Stimulated activated CD4-positive, alpha-beta T cell treated with anti-CD3 and anti-CD28 coated beads, Interleukin-1b, Interleukin-23, amount 100 ng/mL, for 4 hours (primary cell): ENCODE results near the gene TOP3A.
A peak's percentile ranks its signal among the peaks of the same experiment; 100 is the strongest.

Experiments used
- DNase-seq, 2 donors: peaks; one replicate each; pipeline ENCODE4 v3.0.0-alpha.2; 2020; ENCODE audit warnings: low read depth in 2 of 2

The TOP3A gene

GRCh38 chr17:18231164-18231563 lies 83.6 kb downstream of the TOP3A start:
- no peak for DNase-seq

- DNase-seq = no peak
These were observed 84.3 kb downstream of the TOP3A start for GRCh38 chr17:18230288-18231141.

GRCh38 chr17:18229771-18230170 lies 85.0 kb downstream of the TOP3A start:
- no peak for DNase-seq

- no peak for DNase-seq
These were observed 85.5 kb downstream of the TOP3A start for GRCh38 chr17:18229254-18229653.

- DNase-seq = no peak
These were observed 86.6 kb downstream of the TOP3A start for GRCh38 chr17:18228176-18228682.

- no peak for DNase-seq
These were observed 87.2 kb downstream of the TOP3A start for GRCh38 chr17:18227635-18228034.

DNA sequence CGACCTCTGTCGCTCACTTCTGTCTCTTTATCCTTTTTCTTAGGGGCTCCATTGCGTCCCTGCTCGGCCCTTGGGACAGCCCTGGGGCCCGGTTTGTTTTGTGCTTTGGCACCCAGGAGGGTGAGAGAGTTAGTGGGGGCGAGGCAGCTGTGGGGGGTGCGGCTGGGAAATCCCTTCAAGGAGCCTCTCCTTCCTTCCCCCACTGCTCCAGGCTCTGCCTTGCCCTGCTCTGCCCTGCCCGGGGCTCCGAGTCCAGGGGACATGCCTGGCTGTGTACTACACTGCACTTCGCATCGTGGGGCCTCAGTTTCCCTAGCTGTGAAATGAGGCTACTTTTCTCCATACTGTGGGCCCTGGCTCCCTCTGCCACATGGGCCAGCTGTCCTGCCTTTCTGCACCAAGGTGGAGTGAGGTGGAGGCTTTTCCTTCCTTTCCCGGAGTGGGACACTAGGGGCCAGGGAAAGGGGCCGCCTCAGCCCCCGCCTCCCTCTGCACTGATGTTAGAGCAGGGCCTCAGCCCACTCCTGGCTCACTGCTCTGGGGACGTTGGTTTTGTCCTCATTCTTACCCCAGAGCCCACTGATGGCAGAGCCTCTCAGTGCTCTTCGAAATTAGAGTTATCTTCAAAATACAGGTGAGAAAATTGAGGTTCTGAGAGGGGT lies 88.4 kb downstream of the TOP3A start:
- no peak for DNase-seq

DNA sequence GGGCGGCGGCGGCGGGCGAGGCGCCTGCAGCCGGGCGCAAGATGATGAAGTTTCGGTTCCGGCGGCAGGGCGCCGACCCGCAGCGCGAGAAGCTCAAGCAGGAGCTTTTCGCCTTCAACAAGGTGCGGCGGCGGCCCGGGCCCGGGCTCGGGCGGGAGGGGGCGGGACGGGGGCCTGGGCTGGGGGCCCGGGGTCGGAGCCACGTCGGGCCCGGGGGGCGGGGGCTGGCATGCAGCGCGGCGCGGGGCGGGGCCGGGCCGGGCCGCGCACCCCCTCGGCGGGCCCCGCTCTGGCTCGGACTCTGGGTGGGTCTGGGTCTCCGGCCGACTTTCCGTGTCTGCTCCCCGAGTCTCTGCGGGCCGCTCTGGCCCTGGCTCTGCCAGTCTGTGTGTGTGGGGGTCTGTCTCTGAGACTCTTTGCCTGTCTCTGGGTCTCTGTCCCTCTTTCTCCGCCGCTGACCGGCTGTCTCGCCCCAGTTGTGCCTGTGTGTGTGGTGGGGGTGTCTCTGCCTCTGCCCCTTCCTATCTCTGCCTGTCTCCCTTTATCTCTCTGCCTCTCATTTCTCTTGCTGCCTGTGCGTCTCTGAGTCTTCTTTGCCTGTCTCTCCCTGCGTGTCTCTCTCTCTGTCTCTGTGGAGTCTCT lies 89.0 kb downstream of the TOP3A start:
- DNase-seq = no peak

DNA sequence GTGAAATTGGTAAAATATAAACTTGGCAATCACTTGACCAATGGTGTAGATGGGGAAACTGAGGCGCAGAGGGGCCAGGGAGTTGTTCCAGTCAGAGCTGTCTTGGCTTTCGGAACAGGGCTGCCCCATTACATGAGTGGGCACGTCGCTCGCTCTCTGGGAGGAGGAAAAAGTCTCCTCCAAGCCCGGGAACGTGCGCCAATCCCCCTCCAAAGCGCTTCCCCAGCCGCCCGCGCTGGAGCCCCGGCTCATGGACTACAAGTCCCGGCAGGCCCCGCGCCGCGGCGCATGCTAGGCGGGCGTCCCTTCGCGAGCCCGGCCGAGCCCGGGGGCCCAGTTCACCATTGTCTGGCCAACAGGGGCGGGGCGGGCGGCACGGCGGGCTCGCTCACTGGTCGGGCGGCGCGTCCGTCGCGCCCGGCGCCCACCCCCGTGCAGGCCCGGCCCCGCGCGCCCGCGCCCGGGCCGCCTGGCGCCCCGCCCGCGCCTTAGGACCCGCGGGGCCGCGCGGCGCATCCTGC lies 89.6 kb downstream of the TOP3A start, which contains the start of gene LLGL1:
TSS of gene LLGL1 (plus strand) at position 515 of the 521 bp plus-strand sequence. CDS start 48 bp downstream, outside the sequence.
- peak; percentile 91 to 96 for DNase-seq

DNA sequence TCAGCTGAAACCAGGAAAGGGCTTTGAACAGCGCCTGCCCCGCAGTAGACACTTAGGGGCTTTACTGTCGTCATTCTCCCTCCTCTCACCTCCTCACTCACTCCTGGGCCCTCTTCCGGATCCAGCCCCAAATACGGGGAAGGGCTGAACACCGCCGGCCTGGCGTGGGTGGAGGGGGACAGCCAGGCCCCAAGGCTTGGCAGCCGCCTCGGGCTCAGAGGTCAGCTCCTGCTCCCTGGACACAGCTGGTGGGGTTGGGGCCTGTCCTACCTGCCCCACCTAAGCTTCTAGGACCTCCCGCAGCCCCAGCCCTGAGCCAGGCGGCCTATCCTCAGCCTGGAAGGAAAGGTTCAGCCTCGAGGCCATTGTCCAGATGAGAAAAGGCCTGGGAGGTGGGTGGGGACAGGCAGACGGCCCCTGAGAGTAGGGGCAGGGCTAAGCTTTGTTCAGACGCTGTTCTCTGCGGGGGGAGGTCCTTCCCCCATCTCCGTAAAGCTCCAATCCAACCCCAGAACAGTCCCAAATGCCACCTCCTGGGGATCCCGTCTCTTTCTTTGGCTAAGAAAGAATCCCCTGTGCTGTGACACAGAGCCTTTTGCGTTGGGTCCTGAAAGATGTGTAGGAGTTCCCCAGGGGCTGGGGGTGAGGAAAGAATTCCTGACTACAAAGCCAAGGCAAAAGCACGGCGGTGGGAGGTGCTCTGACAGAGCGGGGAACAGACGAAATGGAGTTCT lies 90.2 kb downstream of the TOP3A start:
- DNase-seq = no peak

- no peak for DNase-seq
These were observed 90.8 kb downstream of the TOP3A start for GRCh38 chr17:18224053-18224386.
